Neural progenitor cell (in vitro differentiated cells): ENCODE measurements around the gene NPHP3. TPM values are rescaled to one million over a fixed set of nuclear protein-coding genes. Genes with fewer than 3 reads are reported as not detected.
A peak's percentile ranks its signal among the peaks of the same experiment; 100 is the strongest.
"Not testable (repeated sequence)": the region's sequence is repeated elsewhere in the genome, so short reads cannot be mapped to it uniquely, and the experiment has no call there.

Source experiments
- DNase-seq: peaks from one replicate; pipeline ENCODE4 v3.0.0-alpha.2; 2016; ENCODE audit warnings: low spot score
- H2AFZ ChIP-seq: fragments of 200-600 bp; sonication (generic); replicated peaks from 2 replicates; pipeline ENCODE4 v1.6.1; 2016; ENCODE audit warnings: antibody characterized with exemption
- H3F3A ChIP-seq: fragments of 200-600 bp; sonication (generic); 2 replicates; pipeline ENCODE4 v1.6.1; 2016; ENCODE audit warnings: antibody characterized with exemption, low read depth
- H3K27ac ChIP-seq: fragments of 200-600 bp; sonication (generic); 2 replicates; pipeline ENCODE4 v1.5.1; 2016; ENCODE audit warnings: mild to moderate bottlenecking
- H3K27me3 ChIP-seq: fragments of 200-600 bp; sonication (generic); 2 replicates; pipeline ENCODE4 v1.6.1; 2016; ENCODE audit warnings: mild to moderate bottlenecking, moderate library complexity
- H3K36me3 ChIP-seq: fragments of 200-600 bp; sonication (generic); 2 replicates; pipeline ENCODE4 v1.5.1; 2016
- H3K4me1 ChIP-seq: fragments of 200-600 bp; sonication (generic); 2 replicates; pipeline ENCODE4 v1.6.1; 2016; ENCODE audit warnings: mixed run types
- H3K4me2 ChIP-seq: fragments of 200-600 bp; sonication (generic); 2 replicates; pipeline ENCODE4 v1.6.1; 2016
- H3K4me3 ChIP-seq: fragments of 200-600 bp; sonication (generic); 2 replicates; pipeline ENCODE4 v1.5.1; 2016
- H3K79me2 ChIP-seq: fragments of 200-600 bp; sonication (generic); 2 replicates; pipeline ENCODE4 v1.6.1; 2016; ENCODE audit warnings: low read depth
- H3K9ac ChIP-seq: fragments of 200-600 bp; sonication (generic); 2 replicates; pipeline ENCODE4 v1.6.1; 2016
- H3K9me3 ChIP-seq: fragments of 200-600 bp; sonication (generic); 2 replicates; pipeline ENCODE4 v1.5.1; 2016; ENCODE audit warnings: low read depth
- H4K20me1 ChIP-seq: fragments of 200-600 bp; sonication (generic); 2 replicates; pipeline ENCODE4 v1.6.1; 2016; ENCODE audit warnings: low read depth
- H3K27ac Mint-ChIP-seq: 3 replicates; pipeline ENCODE4 v1.8.0; 2021; ENCODE audit warnings: mixed read lengths
- H3K27me3 Mint-ChIP-seq: 2 replicates; pipeline ENCODE4 v1.8.0; 2022; ENCODE audit warnings: low read depth, mild to moderate bottlenecking, inconsistent platforms, moderate library complexity, mixed read lengths; ENCODE audit not compliant: insufficient read depth
- H3K36me3 Mint-ChIP-seq: 3 replicates; pipeline ENCODE4 v1.8.0; 2021; ENCODE audit warnings: mixed read lengths
- H3K4me1 Mint-ChIP-seq: 3 replicates; pipeline ENCODE4 v1.8.0; 2021; ENCODE audit warnings: mixed read lengths
- H3K4me3 Mint-ChIP-seq: 3 replicates; pipeline ENCODE4 v1.8.0; 2021; ENCODE audit warnings: mild to moderate bottlenecking, moderate library complexity, mixed read lengths
- H3K9me3 Mint-ChIP-seq: 3 replicates; pipeline ENCODE4 v1.8.0; 2020; ENCODE audit warnings: mixed read lengths
- EZH2 ChIP-seq: fragments of 200-600 bp; sonication (generic); IDR thresholded peaks from 2 replicates; pipeline ENCODE4 v1.6.1; 2017; ENCODE audit warnings: antibody characterized with exemption, mild to moderate bottlenecking, moderate library complexity
- EZH2phosphoT487 ChIP-seq: fragments of 200-600 bp; sonication (generic); IDR thresholded peaks from 2 replicates; pipeline ENCODE4 v1.6.1; 2017; ENCODE audit warnings: antibody characterized with exemption
- total RNA-seq: library from RNA; depleted of rRNA; stranded (reverse); fragments of >200 nt; gene quantifications from 2 replicates; pipeline ENCODE4 v1.2.3, GENCODE V29; 2015; ENCODE audit warnings: low replicate concordance
- TF ChIP-seq, protein P1 (sequence below): fragments of 200-600 bp; sonication (generic); IDR thresholded peaks from 2 replicates; pipeline ENCODE4 v1.5.1; 2017; ENCODE audit warnings: antibody characterized with exemption, mild to moderate bottlenecking

NPHP3 gene
- total RNA-seq, 1 donor from 2014 or later, result 73.1 TPM

DNA sequence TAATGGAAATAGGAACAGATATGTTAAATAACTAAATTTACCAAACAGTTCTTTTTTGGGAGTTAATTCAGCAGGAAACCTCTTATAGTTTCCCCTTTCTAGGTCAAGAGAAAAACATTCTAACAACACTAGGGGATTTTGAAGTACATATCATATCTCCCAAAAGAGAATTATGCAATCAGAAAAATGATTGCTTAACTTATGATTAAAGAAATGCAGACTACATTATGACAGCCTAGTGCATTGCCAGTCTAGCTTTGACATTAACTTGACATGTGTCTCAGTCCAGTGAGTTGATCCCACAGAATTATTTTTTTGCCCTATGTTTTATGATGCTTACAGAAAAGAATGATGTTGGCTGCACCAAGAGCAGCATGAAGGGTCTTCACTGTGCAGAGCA, 31.7 kb upstream of the NPHP3 start:
- no peaks in the 10 kb centered on the region for H3K79me2 ChIP-seq
- no peaks in the 10 kb centered on the region for H3K4me1 Mint-ChIP-seq
- H3K4me2 ChIP-seq, result no peak overlapping the region
- no peaks in the 10 kb centered on the region for H4K20me1 ChIP-seq
- H3K27ac Mint-ChIP-seq, result no peak overlapping the region
- H3K9me3 ChIP-seq, result no peaks in the 10 kb centered on the region
- no peaks in the 10 kb centered on the region for H3F3A ChIP-seq
- no peak for DNase-seq
- H2AFZ ChIP-seq, result no peak overlapping the region
- H3K36me3 Mint-ChIP-seq, result no peaks in the 10 kb centered on the region
- H3K27me3 ChIP-seq, result no peaks in the 10 kb centered on the region
- H3K9ac ChIP-seq, result no peak overlapping the region
- no peaks in the 10 kb centered on the region for H3K27me3 Mint-ChIP-seq
- TF ChIP-seq EZH2 (no peak), EZH2phosphoT487 (no peak)
- TF ChIP-seq, protein P1, sequence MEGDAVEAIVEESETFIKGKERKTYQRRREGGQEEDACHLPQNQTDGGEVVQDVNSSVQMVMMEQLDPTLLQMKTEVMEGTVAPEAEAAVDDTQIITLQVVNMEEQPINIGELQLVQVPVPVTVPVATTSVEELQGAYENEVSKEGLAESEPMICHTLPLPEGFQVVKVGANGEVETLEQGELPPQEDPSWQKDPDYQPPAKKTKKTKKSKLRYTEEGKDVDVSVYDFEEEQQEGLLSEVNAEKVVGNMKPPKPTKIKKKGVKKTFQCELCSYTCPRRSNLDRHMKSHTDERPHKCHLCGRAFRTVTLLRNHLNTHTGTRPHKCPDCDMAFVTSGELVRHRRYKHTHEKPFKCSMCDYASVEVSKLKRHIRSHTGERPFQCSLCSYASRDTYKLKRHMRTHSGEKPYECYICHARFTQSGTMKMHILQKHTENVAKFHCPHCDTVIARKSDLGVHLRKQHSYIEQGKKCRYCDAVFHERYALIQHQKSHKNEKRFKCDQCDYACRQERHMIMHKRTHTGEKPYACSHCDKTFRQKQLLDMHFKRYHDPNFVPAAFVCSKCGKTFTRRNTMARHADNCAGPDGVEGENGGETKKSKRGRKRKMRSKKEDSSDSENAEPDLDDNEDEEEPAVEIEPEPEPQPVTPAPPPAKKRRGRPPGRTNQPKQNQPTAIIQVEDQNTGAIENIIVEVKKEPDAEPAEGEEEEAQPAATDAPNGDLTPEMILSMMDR, result no peak
- H3K27ac ChIP-seq, result no peak overlapping the region
- no peak overlapping the region for H3K4me3 Mint-ChIP-seq
- H3K9me3 Mint-ChIP-seq, result no peaks in the 10 kb centered on the region
- H3K4me3 ChIP-seq, result no peak overlapping the region
- H3K4me1 ChIP-seq, result no peaks in the 10 kb centered on the region
- no peaks in the 10 kb centered on the region for H3K36me3 ChIP-seq

GRCh38 chr3:132749786-132750185, 27.6 kb upstream of the NPHP3 start:
- no peaks in the 10 kb centered on the region for H3K27me3 ChIP-seq
- H3K27ac ChIP-seq, result no peak overlapping the region
- no peaks in the 10 kb centered on the region for H4K20me1 ChIP-seq
- no peak for DNase-seq
- no peaks in the 10 kb centered on the region for H3K9me3 ChIP-seq
- Mint-ChIP-seq H3K9me3 (no peaks in the 10 kb centered on the region), H3K4me3 (no peak overlapping the region), H3K27me3 (no peaks in the 10 kb centered on the region), H3K27ac (no peak overlapping the region), H3K4me1 (no peaks in the 10 kb centered on the region), H3K36me3 (no peaks in the 10 kb centered on the region)
- no peaks in the 10 kb centered on the region for H3F3A ChIP-seq
- no peak overlapping the region for H3K4me2 ChIP-seq
- TF ChIP-seq EZH2, result no peak
- TF ChIP-seq EZH2phosphoT487, result no peak
- TF ChIP-seq, protein P1, result no peak
- H3K9ac ChIP-seq, result no peak overlapping the region
- H3K4me1 ChIP-seq, result no peaks in the 10 kb centered on the region
- no peak overlapping the region for H3K4me3 ChIP-seq
- no peaks in the 10 kb centered on the region for H3K79me2 ChIP-seq
- no peak overlapping the region for H2AFZ ChIP-seq
- H3K36me3 ChIP-seq, result no peaks in the 10 kb centered on the region

- H3K27ac ChIP-seq, H3K4me2 ChIP-seq, H3K9me3 Mint-ChIP-seq, H3K36me3 ChIP-seq, DNase-seq, H3K9ac ChIP-seq, H3K4me1 Mint-ChIP-seq, H4K20me1 ChIP-seq, H3K27me3 Mint-ChIP-seq, H3K27me3 ChIP-seq, H3K36me3 Mint-ChIP-seq, H3K27ac Mint-ChIP-seq, H3K9me3 ChIP-seq, H3K79me2 ChIP-seq, H3K4me1 ChIP-seq, H3K4me3 ChIP-seq, H3K4me3 Mint-ChIP-seq, H3F3A ChIP-seq: not testable (repeated sequence)
- peak overlapping the region; percentile 57 for H2AFZ ChIP-seq
These were observed 24.5 kb upstream of the NPHP3 start for GRCh38 chr3:132746720-132747119.

- H3K4me1 Mint-ChIP-seq, result no peaks in the 10 kb centered on the region
- H3K27me3 Mint-ChIP-seq, result peaks cover 2% of the 10 kb centered on the region
- H3K4me1 ChIP-seq, result no peaks in the 10 kb centered on the region
- peaks cover 4% of the 10 kb centered on the region for H3F3A ChIP-seq
- H2AFZ ChIP-seq, result no peak overlapping the region
- H4K20me1 ChIP-seq, result no peaks in the 10 kb centered on the region
- no peak overlapping the region for H3K4me3 ChIP-seq
- H3K9me3 Mint-ChIP-seq, result no peaks in the 10 kb centered on the region
- TF ChIP-seq, protein P1, result no peak
- TF ChIP-seq EZH2phosphoT487, result no peak
- no peaks in the 10 kb centered on the region for H3K9me3 ChIP-seq
- no peaks in the 10 kb centered on the region for H3K79me2 ChIP-seq
- H3K27ac ChIP-seq, result no peak overlapping the region
- H3K36me3 ChIP-seq, result no peaks in the 10 kb centered on the region
- H3K36me3 Mint-ChIP-seq, result no peaks in the 10 kb centered on the region
- no peak overlapping the region for H3K9ac ChIP-seq
- no peaks in the 10 kb centered on the region for H3K27me3 ChIP-seq
- no peak overlapping the region for H3K27ac Mint-ChIP-seq
- no peak overlapping the region for H3K4me3 Mint-ChIP-seq
- no peak overlapping the region for H3K4me2 ChIP-seq
- no peak for DNase-seq
These were observed 16.1 kb upstream of the NPHP3 start for GRCh38 chr3:132738314-132738713.
